Measurements from ENCODE around the gene RBM5. TPM values are rescaled to one million over a fixed set of nuclear protein-coding genes. Genes with fewer than 3 reads are reported as not detected.

The RBM5 gene
- total RNA-seq, 1 experiment from 2014 or later, result 35.2 TPM

GRCh38 chr3:50138266-50139200 lies 49.8 kb downstream of the RBM5 start:
- DNase-seq (ENCODE audit: low spot score), result peak; percentile 45

DNA sequence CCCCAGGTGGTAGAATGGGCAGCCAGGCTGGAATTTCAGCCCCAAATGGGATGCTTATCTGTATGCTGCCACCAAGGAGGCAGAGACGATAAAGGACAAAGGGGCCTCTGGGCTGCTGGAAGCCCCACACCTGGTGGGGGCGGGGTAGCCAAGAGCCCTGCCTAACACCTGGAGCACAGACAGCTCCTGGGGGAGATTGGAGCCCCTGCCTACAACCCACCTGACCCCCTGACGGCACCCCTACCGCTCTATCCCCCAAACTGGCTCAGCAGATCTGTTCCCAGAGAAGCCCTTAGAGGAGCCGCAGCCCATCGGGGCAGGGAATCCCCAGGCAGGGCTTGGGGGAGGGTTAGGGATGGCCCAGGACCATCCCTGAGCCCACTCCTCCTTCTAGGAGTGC lies 50.6 kb downstream of the RBM5 start:
- no peak for DNase-seq (ENCODE audit: low spot score)

- DNase-seq (ENCODE audit: low spot score), result no peak
These were observed 51.2 kb downstream of the RBM5 start for GRCh38 chr3:50139718-50140423.

DNA sequence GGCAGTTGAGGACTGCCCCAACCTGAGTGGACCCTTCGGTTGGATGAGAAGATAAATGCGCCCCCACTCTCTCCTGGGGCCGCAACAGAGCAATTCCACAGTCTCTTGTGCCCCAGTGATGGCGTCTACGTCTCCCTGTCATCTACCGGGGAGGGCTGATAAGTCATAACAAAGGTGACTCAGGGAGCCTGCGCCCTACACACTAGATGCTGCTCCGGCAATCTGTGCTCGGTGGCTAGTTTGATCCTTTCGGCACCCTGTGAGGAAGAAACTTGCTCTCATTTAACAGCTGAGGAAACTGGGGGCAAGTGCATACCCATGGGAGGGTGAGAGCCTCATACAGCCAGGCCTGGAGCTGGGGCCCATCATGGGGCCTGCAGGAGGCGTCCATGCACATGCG lies 52.3 kb downstream of the RBM5 start:
- no peak for DNase-seq (ENCODE audit: low spot score)

- DNase-seq (ENCODE audit: low spot score), result no peak
These were observed 57.7 kb downstream of the RBM5 start for GRCh38 chr3:50146316-50146901.

DNA sequence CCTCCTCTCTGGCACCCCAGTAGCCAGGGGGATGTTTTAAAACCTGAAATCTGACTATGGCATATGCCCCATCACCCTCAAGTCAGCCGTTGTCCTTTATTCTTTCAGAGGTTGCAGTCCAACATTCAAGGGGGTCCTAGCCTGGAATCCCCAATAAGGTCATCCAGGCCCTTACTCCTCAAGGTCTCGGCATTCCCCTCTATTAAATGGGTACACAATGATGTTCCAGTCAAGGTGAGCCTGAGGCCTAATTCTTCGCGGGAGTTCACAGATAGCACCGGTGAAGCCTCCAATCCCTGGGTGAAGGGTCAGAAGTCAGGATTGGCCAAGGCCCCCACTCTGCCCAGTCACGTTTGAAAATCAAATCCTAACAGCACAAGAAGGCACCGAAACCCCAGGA lies 58.3 kb downstream of the RBM5 start:
- no peak for DNase-seq (ENCODE audit: low spot score)

DNA sequence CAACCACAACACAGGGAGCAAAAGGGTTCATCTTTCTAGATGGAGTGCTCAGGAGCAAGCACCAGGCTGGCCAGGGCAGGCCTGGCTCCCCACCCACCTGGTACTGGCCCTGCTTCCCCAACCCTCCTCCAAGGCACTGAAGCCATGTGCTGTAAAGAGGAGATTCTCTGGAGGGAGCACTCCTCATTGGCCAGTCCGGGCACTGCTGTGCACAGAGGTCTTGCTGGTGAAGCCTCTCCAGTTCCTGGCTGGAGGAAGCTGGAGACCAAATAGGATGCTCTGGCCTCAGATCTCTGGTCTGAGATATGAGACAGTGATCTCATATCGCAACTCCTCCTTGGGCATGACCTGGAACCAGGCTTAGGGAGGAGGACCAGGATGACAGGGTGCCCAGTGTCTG lies 58.7 kb downstream of the RBM5 start:
- no peak for DNase-seq (ENCODE audit: low spot score)

DNA sequence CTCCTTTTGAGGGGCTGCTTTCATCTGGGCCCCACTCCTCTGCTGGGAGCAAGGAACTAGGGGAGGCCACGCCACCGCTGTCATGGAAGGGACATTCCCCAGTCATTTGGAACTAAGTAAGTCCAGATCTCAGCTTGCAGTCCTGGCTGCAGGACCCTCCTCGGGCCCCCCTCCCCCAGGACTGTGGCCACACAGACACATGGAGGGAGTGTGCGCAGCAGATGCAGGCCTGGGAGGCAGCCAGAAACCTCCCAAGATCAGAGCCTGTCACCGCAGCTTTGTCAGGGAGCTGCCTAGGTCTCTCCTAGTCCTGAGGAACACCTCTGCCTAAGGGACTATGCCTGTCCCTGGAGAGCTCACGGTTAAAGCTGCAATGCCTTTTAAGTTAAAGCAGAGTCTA lies 59.1 kb downstream of the RBM5 start:
- DNase-seq (ENCODE audit: low spot score), result no peak

- DNase-seq (ENCODE audit: low spot score), result no peak
These were observed 61.7 kb downstream of the RBM5 start for GRCh38 chr3:50150404-50150750.

- no peak for DNase-seq (ENCODE audit: low spot score)
These were observed 62.4 kb downstream of the RBM5 start for GRCh38 chr3:50150863-50151686.

- DNase-seq (ENCODE audit: low spot score), result no peak
These were observed 63.0 kb downstream of the RBM5 start for GRCh38 chr3:50151728-50152127.

DNA sequence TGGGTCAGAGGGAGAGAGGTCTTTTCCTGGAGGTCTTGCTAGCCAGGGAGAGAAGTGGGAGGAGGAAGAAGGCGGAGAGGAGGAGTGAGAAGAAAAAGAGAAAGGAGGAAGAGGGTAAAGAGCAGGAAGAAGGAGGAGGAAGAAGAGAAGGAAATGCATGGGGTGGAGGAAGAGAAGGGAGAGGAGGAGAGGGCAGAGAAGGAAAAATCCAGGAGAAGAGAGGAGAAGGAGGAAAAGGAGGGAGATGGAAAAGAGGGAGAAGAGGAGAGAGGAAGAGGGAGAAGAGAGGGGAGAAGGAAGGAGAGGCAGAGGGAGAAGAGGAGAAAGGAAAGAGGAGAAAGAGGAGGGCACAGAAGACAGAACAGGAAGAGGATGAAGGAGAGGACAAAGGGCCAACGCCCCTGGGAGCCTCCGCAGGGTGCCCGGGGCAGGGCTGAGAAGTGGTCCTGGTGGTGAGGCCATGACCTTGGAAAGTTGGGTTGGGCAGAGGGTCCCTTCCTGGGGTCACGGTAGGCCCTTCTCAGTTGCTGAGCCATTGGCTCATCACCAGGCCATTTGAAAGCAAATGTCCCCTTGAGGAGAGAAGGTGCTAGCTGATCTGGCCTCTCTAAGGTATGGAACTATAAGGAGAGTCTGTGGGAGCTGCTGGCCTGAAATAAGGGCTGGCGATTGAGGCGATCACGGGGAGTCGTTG lies 65.2 kb downstream of the RBM5 start:
- no peak for DNase-seq (ENCODE audit: low spot score)

DNA sequence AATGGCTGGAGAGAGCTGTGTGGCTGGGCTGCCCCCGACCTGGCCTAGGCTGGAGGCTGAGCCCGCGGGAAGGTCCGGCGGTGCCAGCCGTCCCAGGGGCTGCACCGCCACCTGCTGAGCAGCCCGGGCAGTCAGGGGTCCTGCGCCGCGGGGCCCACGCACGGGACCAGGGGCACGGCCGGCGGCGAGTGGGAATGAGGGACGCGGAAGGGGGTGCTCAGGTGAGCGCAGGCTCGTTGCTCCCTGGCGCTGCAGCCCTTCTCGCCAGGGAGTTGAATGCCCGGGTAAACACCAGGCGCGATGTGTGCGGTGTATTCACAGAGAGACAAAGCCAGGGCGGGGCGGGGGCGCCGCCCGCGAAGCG lies 65.7 kb downstream of the RBM5 start:
- no peak for DNase-seq (ENCODE audit: low spot score)

DNA sequence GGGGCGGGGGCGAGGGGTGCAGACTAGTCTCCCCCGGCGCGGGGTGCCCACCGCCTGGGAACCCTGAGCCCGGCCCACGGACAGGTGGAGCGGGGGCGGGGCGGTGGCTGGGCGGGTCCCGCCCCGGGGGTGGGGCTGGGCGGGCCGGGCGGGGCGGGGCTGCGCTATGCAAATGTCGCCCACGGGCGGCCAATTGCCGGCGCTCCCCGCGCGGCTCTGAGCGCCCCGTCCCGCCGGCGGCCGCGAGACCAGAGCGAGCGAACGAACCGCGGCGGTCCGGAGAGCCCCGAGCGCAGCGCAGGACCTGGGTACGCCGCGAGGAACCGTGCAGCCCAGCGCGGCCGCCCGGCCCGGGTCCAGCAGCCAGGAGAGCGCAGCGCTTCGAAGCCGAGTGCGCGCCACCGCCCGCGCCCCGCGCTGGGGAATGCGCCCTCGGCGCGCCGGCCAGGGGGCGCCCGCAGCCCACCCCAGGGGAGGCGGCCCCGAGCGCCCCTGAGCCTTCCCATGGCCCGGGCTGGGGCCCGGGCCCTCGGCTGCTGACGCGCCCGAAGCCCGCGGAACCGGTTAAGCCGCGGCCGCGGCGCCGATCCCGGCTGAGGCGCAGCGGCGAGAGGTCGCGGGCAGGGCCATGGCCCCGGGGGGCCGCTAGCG lies 66.2 kb downstream of the RBM5 start, which contains the start of gene SEMA3F:
TSS of gene SEMA3F (plus strand) at position 485 of the 651 bp plus-strand sequence. CDS start 4,299 bp downstream, outside the sequence.
- no peak for DNase-seq (ENCODE audit: low spot score)

DNA sequence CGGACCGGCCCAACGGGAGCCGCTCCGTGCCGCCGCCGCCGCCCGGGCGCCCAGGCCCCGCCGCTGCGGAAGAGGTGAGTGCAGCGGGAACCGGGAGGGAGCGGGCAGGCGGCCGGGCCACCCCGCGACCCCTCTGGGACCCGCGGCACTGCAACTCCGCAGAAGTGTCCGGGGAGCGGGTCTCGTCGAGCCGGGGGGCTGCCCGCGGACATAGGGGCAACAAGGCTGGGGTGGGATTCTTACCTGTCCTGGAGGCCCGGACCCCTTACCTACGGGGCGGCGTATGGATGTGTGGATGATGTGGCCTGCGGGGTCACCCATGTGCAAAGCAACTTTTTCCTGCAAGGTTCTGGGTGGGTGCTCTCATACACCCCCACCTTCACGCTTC lies 66.8 kb downstream of the RBM5 start:
- no peak for DNase-seq (ENCODE audit: low spot score)

DNA sequence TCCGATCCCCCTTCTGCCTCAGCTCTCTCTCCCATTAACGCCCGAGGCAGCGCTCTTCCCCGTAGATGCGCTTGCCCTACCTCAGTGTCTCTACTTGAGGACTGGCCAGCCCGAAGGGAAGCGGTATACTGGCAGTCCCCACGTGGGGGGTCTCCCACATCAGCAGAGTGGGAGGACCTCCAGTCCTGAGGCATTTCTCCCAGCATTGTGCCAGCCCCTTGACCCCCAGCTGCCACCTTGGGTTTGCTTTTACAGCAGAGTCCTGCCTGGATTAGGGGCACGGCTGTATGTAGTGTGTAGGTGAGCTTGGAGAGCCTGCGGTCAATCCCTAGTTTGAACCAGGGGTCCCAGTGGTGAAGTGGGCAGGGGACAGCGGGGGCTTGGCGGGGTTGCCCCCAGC lies 67.2 kb downstream of the RBM5 start:
- DNase-seq (ENCODE audit: low spot score), result no peak

- no peak for DNase-seq (ENCODE audit: low spot score)
These were observed 68.1 kb downstream of the RBM5 start for GRCh38 chr3:50156549-50157493.

GRCh38 chr3:50157827-50158529 lies 69.3 kb downstream of the RBM5 start:
- DNase-seq (ENCODE audit: low spot score), result no peak

Measured in H4 (cell line).